Transverse colon (tissue), 4 donors: ENCODE data around the gene HSD11B2.

Experiments used
- CTCF ChIP-seq, 5 experiments: fragments of 200-600 bp in 3 of 5; fragments of 450-650 bp in 2 of 5; sonication (generic) in 3 of 5; IDR thresholded peaks; 1 replicate in 2 of 5; 2 replicates in 3 of 5; pipeline ENCODE4 v1.5.1; 2016 to 2017; ENCODE audit warnings: antibody characterized with exemption in 5 of 5, inconsistent platforms in 3 of 5, mild to moderate bottlenecking in 2 of 5, moderate library complexity in 1 of 5
- POLR2A ChIP-seq: fragments of 450-650 bp; IDR thresholded peaks from one replicate; pipeline ENCODE4 v1.6.1; 2016; ENCODE audit warnings: antibody characterized with exemption, mild to moderate bottlenecking, moderate library complexity
- POLR2AphosphoS5 ChIP-seq, 3 donors: sonication (generic); formaldehyde crosslinking; IDR thresholded peaks; one replicate each; pipeline ENCODE4 v1.6.1; 2016; ENCODE audit warnings: antibody characterized with exemption in 3 of 3

- TF ChIP-seq CTCF (IDR thresholded peaks at IDR 0.05) = no peak
- TF ChIP-seq POLR2A = no peak
- TF ChIP-seq POLR2AphosphoS5 (IDR thresholded peaks at IDR 0.05) = no peak
These were observed 9.9 kb upstream of the HSD11B2 start for GRCh38 chr16:67421030-67421429.
